C4-2B (cell line): ENCODE measurements around the gene EFNA5.

Experiments
- ZFX ChIP-seq: fragments of 450-650 bp; IDR thresholded peaks from 2 replicates; pipeline ENCODE4 v1.6.1; 2017
- TF ChIP-seq, protein P1 (sequence below): fragments of 450-650 bp; conservative IDR thresholded peaks from 2 replicates; pipeline ENCODE4 v1.5.1; 2017; ENCODE audit warnings: mild to moderate bottlenecking

DNA sequence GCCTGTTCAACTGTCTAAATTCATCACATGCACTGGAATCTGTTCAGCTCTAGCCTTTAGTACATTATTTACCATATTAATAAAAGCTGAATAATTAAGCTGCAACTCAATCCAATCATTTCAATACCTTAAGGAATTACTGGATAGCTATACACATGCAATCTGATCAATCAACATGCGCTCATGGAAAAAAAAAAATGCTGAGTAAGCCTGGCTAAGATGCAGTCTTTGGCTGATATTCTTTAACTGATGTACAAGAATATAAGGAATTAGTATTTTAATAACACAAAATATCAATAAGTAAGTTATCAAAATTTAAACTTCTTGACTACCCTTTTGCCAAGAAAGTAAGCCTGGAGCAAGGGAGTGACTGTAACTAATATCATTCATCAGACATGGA is 15.9 kb downstream of the EFNA5 start:
- TF ChIP-seq, protein P1, sequence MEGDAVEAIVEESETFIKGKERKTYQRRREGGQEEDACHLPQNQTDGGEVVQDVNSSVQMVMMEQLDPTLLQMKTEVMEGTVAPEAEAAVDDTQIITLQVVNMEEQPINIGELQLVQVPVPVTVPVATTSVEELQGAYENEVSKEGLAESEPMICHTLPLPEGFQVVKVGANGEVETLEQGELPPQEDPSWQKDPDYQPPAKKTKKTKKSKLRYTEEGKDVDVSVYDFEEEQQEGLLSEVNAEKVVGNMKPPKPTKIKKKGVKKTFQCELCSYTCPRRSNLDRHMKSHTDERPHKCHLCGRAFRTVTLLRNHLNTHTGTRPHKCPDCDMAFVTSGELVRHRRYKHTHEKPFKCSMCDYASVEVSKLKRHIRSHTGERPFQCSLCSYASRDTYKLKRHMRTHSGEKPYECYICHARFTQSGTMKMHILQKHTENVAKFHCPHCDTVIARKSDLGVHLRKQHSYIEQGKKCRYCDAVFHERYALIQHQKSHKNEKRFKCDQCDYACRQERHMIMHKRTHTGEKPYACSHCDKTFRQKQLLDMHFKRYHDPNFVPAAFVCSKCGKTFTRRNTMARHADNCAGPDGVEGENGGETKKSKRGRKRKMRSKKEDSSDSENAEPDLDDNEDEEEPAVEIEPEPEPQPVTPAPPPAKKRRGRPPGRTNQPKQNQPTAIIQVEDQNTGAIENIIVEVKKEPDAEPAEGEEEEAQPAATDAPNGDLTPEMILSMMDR: no peak
- TF ChIP-seq ZFX: no peak
